K562 (cell line): ENCODE results near the gene MBLAC2. TPM values are rescaled to one million over a fixed set of nuclear protein-coding genes. Genes with fewer than 3 reads are reported as not detected.

Experiments
- ELF4 ChIP-seq: fragments of 450-650 bp; formaldehyde crosslinking; IDR thresholded peaks from 2 replicates; pipeline ENCODE4 v1.4.0; 2022; ENCODE audit warnings: missing genetic modification characterization
- HDAC1 ChIP-seq, 2 experiments: fragments of 450-650 bp; IDR thresholded peaks; 2 replicates each; pipeline ENCODE4 v1.6.1; 2016 to 2017; ENCODE audit warnings: inconsistent platforms in 1 of 2, mild to moderate bottlenecking in 1 of 2, moderate library complexity in 1 of 2
- KAT2B ChIP-seq: IDR thresholded peaks from one replicate; pipeline ENCODE4 v1.6.1; 2012; ENCODE audit warnings: low read depth, mild to moderate bottlenecking, control low read depth, inconsistent platforms, low read length, moderate library complexity
- MAZ ChIP-seq, 2 experiments: fragments of 450-650 bp in 1 of 2; sonication (generic) in 1 of 2; formaldehyde crosslinking; IDR thresholded peaks in 1 of 2; conservative IDR thresholded peaks in 1 of 2; 2 replicates each; pipeline versions ENCODE4 v1.4.0 to v1.5.0; 2020; ENCODE audit warnings: mild to moderate bottlenecking in 1 of 2, missing genetic modification reagents in 1 of 2
- MEF2A ChIP-seq: IDR thresholded peaks from 2 replicates; pipeline ENCODE4 v1.6.1; 2011; ENCODE audit warnings: low read depth, mild to moderate bottlenecking, low read length, moderate library complexity; ENCODE audit not compliant: control insufficient read depth
- TEAD4 ChIP-seq, 2 experiments: sonication (generic) in 1 of 2; formaldehyde crosslinking in 1 of 2; IDR thresholded peaks; 2 replicates each; pipeline versions ENCODE4 v1.6.1 to v1.8.0; 2012 to 2022; ENCODE audit warnings: borderline replicate concordance in 1 of 2, inconsistent platforms in 1 of 2, low read length in 1 of 2, mild to moderate bottlenecking in 1 of 2, missing genetic modification reagents in 1 of 2
- ZNF140 ChIP-seq: fragments of 250-450 bp; sonication (Bioruptor Pico); IDR thresholded peaks from 2 replicates; pipeline ENCODE4 v1.8.0; 2021; ENCODE audit warnings: moderate library complexity, mild to moderate bottlenecking, inconsistent platforms
- ZNF197 ChIP-seq: fragments of 200-800 bp; sonication (Bioruptor generic); IDR thresholded peaks from 2 replicates; pipeline ENCODE4 v1.6.1; 2016; ENCODE audit warnings: low read depth, missing genetic modification characterization, missing compliant biosample characterization
- ZNF224 ChIP-seq: sonication (generic); formaldehyde crosslinking; IDR thresholded peaks from 2 replicates; pipeline ENCODE4 v1.8.0; 2022; ENCODE audit warnings: mild to moderate bottlenecking, missing genetic modification reagents
- ZNF830 ChIP-seq: fragments of 250-450 bp; sonication (Bioruptor Pico); IDR thresholded peaks from 2 replicates; pipeline ENCODE4 v1.5.0; 2021; ENCODE audit warnings: mild to moderate bottlenecking
- polyA plus RNA-seq, 8 experiments: library from polyadenylated mRNA; depleted of rRNA in 4 of 8; stranded (reverse) in 5 of 8; unstranded in 3 of 8; fragments of >200 nt; fragmentation: Nextera tagmentation in 2 of 8; fragmentation: Illumina TruSeq in 1 of 8; extraction: Ambion mirVana in 2 of 8; extraction: Trizol in 1 of 8; gene quantifications; 2 replicates each; pipeline versions ENCODE4 v1.2.1 to v1.2.3, GENCODE V29; 2011 to 2014; ENCODE audit warnings: inconsistent platforms in 1 of 8, missing spikeins in 1 of 8
- total RNA-seq, 7 experiments: library from RNA; depleted of rRNA in 6 of 7; stranded (reverse); fragments of >200 nt in 6 of 7; fragmentation: Illumina TruSeq in 2 of 7; extraction: Trizol in 2 of 7; gene quantifications; 2 replicates each; pipeline versions ENCODE4 v1.2.1 to v1.2.3, GENCODE V29; 2011 to 2021; ENCODE audit warnings: low replicate concordance in 1 of 7
- TF ChIP-seq, protein P1 (sequence below), 2 experiments: fragments of 450-650 bp in 1 of 2; sonication (generic) in 1 of 2; formaldehyde crosslinking; conservative IDR thresholded peaks; 2 replicates each; pipeline versions ENCODE4 v1.4.0 to v1.8.1; 2020 to 2022; ENCODE audit warnings: mild to moderate bottlenecking in 1 of 2, missing genetic modification reagents in 1 of 2
- TF ChIP-seq, protein P2 (sequence below): fragments of 250-450 bp; sonication (Bioruptor Pico); IDR thresholded peaks from 2 replicates; pipeline ENCODE4 v1.4.0; 2020
- TF ChIP-seq, protein P3 (sequence below): fragments of 450-650 bp; IDR thresholded peaks from one replicate; pipeline ENCODE4 v1.6.1; 2018; ENCODE audit warnings: mild to moderate bottlenecking, moderate library complexity; ENCODE audit not compliant: partially characterized antibody
- TF ChIP-seq, protein P4 (sequence below): conservative IDR thresholded peaks from 2 replicates; pipeline ENCODE4 v1.6.1; 2011; ENCODE audit warnings: low read depth, mild to moderate bottlenecking, low read length; ENCODE audit not compliant: control insufficient read depth

The MBLAC2 gene
- total and polyA plus RNA-seq, 9 of the 15 experiments (the other 6 are each of a cell fraction or from before 2014, with no cell fraction given): 2.4 to 13.1 (median 10.3) TPM

DNA sequence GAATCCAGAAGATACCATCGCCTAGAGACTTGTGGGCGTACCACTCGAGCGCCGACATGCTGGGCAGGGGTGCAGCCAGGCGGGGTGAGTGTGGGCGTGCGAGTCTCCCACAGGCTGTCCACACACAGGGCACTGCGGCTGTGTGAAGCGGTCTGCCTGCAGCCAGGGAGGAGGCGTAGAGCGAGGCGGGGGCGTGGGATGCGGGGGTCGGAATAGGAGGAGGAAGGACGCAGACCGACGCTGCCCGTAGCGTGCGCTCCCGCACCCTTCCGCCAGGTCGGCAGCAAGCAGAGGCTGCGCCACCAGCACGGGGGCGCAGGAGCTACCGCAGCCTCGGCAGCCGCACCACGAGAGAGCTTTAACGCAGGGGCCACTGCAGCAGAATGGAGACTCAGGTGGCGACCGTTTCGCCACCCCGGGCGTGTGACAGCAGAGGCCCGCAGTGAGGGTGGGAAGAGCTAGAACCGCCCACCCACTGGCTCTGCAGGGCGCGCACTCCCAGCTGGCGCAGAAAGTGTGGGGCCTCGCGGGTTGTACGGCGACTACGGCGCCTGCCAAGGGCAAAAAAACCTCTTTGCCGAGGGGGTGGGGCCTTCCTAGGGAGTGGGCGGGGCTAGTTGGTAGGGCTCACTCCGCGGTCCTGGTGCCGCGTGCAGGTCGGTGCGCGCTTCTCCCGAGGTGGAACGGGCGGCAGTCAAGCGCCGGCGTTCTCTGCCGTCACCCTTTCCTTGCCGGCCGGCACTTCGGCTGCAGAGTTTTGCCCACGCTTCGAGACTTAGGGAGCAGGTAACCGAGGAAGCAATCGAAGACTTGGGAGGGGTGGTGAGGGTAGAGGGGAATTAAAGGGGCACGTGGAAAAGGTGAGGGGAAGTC lies at the start of gene MBLAC2, which contains the start of gene POLR3G (continued):
- TF ChIP-seq, protein P1, sequence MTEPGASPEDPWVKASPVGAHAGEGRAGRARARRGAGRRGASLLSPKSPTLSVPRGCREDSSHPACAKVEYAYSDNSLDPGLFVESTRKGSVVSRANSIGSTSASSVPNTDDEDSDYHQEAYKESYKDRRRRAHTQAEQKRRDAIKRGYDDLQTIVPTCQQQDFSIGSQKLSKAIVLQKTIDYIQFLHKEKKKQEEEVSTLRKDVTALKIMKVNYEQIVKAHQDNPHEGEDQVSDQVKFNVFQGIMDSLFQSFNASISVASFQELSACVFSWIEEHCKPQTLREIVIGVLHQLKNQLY (CRISPR knock-in tag; conservative IDR thresholded peaks at IDR 0.05): no peak
- TF ChIP-seq ZNF830 (CRISPR knock-in tag) (no peak), MAZ (CRISPR knock-in tag; conservative IDR thresholded peaks at IDR 0.05 in 1 of 2, IDR thresholded peaks at IDR 0.05 in 1 of 2) (peak; percentile 85 to 91), KAT2B (peak; percentile 19), TEAD4 (IDR thresholded peaks at IDR 0.05; ENCODE audit: low read length) (peak; percentile 78; the same call in 1 of the 2 replicates), TEAD4 (CRISPR knock-in tag; IDR thresholded peaks at IDR 0.05; ENCODE audit: borderline replicate concordance) (no peak), ELF4 (CRISPR knock-in tag) (no peak), ZNF140 (CRISPR knock-in tag) (no peak), MEF2A (no peak), HDAC1 (IDR thresholded peaks at IDR 0.05) (peak in 1 of 2 experiments; percentile 67; a peak in 2 of 4 replicates), ZNF224 (CRISPR knock-in tag) (no peak; the same call in 1 of the 2 replicates), ZNF197 (CRISPR knock-in tag) (no peak)
- TF ChIP-seq, protein P2, sequence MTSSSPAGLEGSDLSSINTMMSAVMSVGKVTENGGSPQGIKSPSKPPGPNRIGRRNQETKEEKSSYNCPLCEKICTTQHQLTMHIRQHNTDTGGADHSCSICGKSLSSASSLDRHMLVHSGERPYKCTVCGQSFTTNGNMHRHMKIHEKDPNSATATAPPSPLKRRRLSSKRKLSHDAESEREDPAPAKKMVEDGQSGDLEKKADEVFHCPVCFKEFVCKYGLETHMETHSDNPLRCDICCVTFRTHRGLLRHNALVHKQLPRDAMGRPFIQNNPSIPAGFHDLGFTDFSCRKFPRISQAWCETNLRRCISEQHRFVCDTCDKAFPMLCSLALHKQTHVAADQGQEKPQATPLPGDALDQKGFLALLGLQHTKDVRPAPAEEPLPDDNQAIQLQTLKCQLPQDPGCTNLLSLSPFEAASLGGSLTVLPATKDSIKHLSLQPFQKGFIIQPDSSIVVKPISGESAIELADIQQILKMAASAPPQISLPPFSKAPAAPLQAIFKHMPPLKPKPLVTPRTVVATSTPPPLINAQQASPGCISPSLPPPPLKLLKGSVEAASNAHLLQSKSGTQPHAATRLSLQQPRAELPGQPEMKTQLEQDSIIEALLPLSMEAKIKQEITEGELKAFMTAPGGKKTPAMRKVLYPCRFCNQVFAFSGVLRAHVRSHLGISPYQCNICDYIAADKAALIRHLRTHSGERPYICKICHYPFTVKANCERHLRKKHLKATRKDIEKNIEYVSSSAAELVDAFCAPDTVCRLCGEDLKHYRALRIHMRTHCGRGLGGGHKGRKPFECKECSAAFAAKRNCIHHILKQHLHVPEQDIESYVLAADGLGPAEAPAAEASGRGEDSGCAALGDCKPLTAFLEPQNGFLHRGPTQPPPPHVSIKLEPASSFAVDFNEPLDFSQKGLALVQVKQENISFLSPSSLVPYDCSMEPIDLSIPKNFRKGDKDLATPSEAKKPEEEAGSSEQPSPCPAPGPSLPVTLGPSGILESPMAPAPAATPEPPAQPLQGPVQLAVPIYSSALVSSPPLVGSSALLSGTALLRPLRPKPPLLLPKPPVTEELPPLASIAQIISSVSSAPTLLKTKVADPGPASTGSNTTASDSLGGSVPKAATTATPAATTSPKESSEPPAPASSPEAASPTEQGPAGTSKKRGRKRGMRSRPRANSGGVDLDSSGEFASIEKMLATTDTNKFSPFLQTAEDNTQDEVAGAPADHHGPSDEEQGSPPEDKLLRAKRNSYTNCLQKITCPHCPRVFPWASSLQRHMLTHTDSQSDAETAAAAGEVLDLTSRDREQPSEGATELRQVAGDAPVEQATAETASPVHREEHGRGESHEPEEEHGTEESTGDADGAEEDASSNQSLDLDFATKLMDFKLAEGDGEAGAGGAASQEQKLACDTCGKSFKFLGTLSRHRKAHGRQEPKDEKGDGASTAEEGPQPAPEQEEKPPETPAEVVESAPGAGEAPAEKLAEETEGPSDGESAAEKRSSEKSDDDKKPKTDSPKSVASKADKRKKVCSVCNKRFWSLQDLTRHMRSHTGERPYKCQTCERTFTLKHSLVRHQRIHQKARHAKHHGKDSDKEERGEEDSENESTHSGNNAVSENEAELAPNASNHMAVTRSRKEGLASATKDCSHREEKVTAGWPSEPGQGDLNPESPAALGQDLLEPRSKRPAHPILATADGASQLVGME (CRISPR knock-in tag): peak; percentile 58; the same call in 1 of the 2 replicates
- TF ChIP-seq, protein P3, sequence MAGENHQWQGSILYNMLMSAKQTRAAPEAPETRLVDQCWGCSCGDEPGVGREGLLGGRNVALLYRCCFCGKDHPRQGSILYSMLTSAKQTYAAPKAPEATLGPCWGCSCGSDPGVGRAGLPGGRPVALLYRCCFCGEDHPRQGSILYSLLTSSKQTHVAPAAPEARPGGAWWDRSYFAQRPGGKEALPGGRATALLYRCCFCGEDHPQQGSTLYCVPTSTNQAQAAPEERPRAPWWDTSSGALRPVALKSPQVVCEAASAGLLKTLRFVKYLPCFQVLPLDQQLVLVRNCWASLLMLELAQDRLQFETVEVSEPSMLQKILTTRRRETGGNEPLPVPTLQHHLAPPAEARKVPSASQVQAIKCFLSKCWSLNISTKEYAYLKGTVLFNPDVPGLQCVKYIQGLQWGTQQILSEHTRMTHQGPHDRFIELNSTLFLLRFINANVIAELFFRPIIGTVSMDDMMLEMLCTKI: no peak
- TF ChIP-seq, protein P4, sequence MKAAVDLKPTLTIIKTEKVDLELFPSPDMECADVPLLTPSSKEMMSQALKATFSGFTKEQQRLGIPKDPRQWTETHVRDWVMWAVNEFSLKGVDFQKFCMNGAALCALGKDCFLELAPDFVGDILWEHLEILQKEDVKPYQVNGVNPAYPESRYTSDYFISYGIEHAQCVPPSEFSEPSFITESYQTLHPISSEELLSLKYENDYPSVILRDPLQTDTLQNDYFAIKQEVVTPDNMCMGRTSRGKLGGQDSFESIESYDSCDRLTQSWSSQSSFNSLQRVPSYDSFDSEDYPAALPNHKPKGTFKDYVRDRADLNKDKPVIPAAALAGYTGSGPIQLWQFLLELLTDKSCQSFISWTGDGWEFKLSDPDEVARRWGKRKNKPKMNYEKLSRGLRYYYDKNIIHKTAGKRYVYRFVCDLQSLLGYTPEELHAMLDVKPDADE: 0 out of 2 replicates have a peak, but pooled peaks have one; percentile 80
